NCI-H1048 (cell line): Measurements from ENCODE around the gene TRPC4AP.
"Not testable (repeated sequence)": the region's sequence is repeated elsewhere in the genome, so short reads cannot be mapped to it uniquely, and the experiment has no call there.

Experiments
- DNase-seq: peaks from one replicate; lab custom pipeline; 2025; lab: John Stamatoyannopoulos, UW

Gene TRPC4AP, protein sequence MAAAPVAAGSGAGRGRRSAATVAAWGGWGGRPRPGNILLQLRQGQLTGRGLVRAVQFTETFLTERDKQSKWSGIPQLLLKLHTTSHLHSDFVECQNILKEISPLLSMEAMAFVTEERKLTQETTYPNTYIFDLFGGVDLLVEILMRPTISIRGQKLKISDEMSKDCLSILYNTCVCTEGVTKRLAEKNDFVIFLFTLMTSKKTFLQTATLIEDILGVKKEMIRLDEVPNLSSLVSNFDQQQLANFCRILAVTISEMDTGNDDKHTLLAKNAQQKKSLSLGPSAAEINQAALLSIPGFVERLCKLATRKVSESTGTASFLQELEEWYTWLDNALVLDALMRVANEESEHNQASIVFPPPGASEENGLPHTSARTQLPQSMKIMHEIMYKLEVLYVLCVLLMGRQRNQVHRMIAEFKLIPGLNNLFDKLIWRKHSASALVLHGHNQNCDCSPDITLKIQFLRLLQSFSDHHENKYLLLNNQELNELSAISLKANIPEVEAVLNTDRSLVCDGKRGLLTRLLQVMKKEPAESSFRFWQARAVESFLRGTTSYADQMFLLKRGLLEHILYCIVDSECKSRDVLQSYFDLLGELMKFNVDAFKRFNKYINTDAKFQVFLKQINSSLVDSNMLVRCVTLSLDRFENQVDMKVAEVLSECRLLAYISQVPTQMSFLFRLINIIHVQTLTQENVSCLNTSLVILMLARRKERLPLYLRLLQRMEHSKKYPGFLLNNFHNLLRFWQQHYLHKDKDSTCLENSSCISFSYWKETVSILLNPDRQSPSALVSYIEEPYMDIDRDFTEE

DNA sequence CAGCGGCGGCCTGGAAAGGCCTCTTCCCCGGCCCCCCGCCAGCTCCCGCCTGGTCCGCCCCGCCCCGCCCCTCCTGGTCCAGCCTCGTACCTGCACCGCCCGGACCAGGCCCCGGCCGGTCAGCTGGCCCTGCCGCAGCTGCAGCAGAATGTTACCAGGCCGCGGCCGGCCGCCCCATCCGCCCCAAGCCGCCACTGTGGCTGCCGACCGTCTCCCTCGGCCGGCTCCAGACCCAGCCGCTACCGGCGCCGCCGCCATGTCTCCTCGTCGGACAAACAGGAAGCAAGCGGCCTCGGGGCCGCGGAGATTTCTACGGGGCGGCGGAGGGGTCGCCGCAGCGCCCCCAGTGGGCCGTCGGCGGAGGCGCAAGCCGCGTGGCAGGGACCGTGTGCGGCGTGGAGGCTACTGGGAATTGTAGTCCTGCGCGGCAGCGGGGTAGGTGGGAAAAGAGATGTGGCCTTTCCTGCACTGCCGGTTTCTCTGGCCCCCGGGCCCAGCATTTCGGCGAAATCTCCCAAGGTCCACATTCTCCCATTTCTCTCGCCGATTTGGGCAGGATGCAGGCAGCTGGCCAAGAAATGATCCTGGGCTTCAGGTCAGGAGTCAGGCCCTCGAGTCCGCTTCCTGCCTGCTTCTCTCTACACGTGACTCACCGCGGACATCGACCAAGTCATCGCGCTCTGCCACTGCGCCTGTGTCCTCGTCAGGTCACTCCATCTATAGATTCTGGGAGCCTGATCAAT lies at the start of gene TRPC4AP:
TRPC4AP (minus strand) TSS at position 284 of the 743 bp plus-strand sequence; CDS start at position 258, 26 bp downstream.
- DNase-seq: peak; percentile 76

DNA sequence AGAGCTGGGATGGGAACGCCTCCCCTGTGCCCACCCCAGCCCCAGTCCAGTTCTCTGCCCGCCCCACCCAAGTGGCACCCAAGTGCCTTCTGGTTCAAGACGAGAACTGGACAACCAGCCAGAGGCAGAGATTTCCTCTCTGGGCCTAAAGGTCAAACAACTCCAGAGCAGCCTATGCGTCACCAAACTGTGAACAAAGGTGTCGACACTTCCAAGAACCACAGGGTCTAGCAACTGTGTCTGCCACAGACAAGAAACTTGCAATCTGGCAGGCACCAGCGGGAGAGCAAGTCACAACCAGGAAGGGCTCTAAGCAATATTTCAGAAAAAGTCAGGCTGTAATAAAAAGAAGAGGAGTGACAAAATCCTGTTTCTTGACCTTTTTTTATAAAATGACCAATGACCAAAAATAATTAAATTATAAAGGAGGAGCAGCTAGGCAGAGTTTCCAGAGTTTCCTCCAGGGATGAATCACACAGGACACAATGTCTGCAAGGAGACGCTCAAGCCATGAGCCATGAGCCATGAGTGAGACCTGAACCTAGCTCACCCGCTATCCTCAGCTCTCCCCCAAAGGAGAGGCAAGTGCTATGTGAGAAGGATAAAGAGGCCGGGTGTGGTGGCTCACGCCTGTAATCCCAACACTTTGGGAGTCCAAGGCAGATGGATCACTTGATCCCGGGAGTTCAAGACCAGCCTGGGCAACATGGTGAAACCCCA lies 43.4 kb upstream of the TRPC4AP start:
- DNase-seq: no peak

DNA sequence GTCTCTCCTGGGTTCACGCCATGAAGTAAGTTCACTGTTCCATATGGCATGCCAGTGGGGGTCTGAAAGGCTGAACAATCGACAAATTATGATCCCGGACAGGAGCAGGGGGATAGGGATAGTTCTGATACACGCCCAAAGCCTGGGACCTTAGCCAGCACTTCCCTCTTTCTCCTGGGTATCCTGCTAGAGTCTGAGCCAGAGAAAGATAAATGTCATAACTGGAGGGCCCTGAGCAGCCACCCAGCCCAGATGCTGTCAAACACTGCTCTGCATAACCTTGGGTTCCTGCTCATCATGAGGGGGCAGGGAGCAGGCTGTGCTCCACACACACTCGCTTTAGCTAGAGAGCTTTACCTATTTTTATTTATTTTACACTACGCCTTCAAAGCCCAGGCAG lies 42.3 kb upstream of the TRPC4AP start:
- no peak for DNase-seq

DNA sequence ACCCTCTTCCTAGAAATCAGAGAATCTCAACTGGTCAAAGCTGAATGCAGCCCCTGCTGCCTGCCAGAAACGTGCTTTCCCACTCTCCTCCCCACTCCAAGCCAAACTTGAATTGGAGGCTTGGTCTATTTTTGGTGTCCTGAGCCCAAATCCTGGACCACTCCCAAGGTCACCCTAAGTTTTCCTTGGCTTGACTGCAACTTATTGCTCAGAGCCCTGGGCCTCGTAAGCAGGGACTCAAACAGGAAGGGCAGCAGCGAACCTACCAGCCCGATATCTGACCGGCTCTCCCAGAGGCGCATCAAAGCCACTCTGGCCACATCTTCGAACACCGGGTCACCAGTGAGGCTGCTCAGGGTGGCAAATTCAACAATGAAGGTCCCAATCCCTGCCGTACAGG lies 41.9 kb upstream of the TRPC4AP start:
- no peak for DNase-seq

DNA sequence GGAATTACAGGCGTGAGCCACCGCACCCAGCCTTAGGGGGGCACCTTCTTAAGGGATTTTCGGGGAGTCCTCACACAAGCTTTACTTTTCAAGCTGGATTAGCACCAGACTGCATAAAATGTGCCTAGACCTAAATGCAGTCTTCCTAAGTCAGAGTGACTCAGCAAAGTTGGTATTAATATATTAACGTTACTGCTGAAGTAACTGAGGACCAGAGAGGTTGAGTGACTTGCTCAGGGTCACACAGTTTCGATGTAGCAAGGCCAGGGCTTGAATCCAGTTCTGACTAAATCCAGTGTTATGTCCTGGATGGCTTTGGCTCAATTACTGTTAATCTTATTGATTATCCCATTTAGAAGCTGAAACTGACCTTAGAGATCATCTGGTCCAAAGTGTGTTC lies 41.1 kb upstream of the TRPC4AP start:
- DNase-seq: no peak

DNA sequence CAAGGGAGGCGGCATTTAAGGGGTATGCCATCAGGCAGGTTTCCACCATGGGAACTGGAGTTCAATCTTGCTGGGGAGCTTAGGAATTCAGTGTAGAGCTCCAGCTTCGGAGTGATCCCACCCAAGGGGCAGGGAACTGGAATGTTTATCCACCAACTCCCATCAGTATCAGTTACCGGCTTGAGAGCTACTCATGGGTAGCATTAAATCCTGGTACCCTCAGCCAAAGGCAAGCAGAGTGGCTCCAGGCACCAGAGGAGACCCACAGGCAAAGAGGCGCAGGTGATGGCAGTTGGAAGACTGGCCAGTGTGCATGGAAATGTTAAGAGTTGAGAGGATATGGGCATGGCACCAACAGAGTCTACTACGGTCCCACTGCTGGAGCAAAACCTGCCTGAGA lies 40.4 kb upstream of the TRPC4AP start:
- DNase-seq: no peak

DNA sequence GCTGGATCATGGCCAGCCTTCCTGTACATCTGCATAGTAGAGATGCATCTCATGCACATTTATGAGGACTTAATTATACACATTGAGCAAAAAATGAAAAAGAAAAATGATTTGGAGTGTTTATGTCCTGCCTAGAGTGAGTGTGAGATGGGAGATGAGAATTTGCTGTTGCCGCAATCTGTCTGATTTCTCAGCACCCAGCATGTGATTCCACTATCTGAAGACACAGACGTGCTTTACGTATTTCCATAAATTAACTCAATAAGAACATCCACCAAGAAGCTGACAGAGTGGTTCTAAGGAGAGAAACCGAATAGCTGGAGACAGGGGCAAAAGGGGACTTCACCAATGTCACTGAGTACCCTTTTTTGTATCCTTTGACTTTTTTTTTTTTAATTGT lies 39.3 kb upstream of the TRPC4AP start:
- DNase-seq: no peak

DNA sequence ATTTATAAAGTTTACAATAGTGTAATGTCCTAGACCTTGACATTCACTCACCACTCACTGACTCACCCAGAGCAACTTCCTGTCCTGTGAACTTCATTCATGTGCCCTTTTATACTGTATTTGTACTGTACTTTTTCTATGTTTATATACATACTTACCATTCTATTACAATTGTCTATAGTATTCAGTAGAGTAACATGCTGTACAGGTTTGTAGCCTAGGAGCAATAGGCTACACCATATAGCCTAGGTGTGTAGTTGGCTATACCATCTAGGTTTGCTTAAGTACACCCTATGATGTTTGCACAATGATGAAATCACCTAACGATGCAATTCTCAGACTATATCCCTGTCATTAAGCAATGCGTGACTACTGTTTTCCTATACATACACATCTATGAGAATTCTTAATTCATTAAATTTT lies 37.1 kb upstream of the TRPC4AP start:
- no peak for DNase-seq

DNA sequence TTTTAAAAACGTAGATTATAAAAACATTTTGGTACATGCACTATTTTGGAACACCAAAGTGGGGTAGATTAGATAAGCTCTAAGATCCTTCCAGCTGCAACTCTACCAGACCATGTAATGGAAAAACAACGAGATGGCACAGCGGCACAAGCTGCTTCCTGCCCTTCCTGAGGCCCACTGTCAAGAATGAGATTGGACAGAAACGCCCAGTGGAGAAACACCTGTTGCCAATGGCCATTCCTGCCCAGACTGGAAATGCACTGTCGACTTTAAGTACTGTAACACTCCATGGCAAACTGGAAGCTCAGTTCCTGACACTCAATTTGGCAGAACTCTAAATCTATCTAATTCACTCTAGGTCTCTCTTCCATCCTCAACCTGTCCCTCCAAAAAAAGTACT lies 33.1 kb upstream of the TRPC4AP start:
- DNase-seq: no peak

DNA sequence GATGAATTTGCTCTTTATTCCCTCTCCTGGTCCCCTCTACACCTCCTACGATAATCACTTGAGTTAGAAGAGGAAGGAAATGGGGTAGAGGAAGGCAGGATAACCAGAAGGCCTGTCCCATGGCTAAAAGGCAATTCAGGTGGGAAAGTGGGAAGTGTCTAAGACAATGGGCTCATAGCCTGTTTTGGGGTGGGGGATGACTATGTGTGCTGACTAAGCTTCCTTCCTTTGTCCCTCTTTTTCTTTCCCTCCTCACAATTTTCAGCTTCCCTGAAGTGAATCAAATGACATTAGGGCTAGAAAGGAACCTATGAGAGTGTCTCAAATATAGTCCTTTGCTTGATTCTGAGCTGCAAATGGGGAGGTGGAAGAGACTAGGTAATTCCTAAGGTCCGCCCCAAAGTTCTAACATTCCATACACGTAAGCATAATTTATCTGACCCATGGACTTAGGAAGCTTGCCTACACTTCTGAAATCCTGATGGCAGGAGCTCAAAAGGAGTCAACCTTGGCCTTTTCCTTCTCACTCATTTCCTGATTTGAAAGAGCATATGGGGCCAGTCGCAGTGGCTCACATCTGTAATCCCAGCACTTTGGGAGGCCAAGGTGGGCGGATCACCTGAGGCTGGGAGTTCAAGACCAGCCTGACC lies 30.3 kb upstream of the TRPC4AP start:
- DNase-seq: no peak

DNA sequence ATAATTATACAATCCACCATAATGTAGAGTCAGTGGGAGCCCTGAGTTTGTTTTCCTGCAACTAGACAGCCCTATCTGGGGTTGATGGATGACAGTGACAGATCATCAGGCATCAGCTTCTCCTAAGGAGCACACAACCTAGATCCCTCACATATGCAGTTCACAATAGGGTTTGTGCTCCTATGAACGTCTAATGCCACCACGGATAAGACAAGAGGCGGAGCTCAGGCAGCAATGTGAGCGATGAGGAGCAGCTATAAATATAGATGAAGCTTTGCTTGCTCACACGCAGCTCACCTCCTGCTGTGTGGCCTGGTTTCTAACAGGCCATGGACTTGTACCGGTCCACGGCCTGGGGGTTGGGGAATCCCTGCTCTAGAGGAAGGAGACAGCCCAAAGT lies 28.6 kb upstream of the TRPC4AP start:
- no peak for DNase-seq

DNA sequence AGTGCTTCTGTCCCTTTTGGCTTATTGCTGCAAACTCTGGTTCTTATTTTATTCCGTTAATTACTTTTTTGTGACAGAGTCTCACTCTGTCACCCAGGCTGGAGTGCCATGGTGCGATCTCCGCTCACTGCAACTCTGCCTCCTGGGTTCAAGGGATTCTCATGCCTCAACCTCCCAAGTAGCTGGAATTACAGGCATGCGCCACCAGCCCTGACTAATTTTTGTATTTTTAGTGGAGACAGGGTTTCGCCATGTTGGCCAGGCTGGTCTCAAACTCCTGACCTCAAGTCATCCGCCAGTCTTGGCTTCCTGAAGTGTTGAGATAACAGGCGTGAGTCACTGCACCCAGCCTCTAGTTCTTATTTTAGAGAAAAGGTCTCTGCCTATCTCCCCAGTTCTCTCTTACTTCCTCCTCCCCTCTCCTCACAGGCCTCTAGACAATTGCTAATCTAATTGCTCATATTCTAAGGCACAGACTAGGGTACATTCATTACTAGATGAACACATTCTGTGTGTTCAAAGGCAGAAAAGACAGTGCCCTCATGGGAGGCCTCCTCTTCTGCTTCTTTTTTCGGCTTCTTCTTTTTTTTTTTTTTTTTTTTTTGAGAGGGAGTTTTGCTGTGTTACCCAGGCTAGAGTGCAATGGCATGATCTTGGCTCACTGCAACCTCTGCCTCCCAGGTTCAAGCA lies 27.6 kb upstream of the TRPC4AP start:
- no peak for DNase-seq

DNA sequence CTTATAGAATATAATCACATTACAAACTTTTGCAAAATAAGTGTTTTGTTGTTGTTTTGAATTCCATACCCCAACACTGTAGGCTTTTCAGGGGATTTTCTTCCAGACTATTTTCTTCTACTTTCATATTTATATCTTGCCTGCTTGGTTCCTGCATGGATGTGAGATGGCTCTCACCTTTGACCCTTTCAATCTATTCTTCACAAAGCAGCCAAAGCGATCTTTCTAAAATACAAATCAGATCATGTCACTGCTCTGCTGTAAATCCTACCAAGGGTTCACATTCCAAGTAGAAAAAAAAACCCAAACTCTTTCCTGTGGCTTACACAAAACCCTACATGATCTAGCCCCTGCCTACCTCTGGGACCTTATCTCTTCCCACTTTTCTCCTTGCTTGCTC lies 25.0 kb upstream of the TRPC4AP start:
- DNase-seq: no peak

DNA sequence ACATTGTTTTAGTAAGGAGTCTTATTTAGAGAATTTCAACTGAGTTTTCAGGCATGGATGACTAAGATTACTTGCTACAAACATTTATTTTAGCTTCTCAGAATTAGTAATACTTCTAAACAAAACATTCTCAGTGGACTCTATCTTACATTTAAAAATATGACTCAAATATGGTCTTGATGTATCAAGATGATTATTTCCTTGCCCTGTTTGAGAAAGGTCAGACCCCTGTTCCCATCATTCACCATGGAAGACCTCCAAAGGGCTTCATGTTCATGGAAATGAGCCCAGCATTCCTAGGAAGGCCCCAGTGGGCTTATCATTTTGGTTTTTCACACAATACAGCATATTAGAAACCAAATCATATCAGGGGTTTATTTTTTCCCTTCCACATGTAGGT lies 24.6 kb upstream of the TRPC4AP start:
- no peak for DNase-seq

DNA sequence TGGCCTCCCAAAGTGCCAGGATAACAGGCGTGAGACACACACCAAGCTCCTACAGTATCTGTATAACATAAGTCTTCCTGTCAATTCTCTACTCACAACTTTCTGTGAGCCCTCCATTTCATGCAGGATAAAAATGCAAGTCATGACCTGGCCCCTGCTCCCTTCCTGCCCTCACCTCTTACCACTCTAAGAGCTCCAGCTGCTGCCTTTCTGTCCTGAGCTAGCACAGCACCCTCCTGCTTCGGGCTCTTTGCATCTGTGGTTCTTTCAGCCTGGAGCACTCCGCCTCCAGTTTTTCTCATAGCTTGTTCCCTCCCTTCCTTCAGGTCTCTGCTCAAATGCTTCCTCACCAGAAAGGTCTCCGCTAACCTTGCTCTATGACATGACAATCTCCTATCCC lies 23.7 kb upstream of the TRPC4AP start:
- DNase-seq: no peak

DNA sequence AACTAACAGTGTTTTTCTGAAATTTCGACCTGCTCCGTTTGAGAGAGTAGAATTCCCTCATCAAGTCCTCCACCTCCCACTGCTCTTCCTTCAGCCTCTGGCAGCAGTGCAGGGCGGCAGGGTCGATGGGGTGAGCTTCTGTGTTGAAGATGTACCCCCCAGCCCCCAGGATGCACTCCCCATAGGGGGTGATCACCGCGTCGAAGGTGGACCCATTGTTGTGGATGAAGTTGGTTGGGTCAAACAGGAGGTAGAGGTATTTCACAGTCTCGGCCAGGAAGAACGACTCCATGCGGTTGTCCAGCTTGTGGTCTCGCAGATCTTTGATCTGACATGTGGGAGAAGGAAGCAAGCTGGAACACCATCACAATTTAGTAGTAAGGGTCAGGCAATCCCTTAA lies 23.0 kb upstream of the TRPC4AP start:
- no peak for DNase-seq

DNA sequence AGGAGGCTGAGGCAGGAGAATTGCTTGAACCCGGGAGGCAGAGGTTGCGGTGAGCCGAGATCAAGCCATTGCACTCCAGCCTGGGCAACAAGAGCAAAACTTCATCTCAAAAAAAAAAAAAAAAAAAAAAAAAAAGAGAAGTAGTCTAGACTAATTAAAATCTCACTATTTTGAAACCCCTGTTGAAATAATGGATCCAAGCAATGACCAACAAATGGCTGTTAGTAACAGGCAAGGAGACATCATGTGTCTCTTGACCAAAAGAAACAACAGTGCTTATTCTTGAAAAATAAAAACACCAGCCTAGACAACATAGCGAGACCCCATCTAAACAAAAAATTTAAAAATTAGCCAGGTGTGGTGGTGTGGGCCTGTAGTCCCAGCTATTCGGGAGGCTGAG lies 19.7 kb upstream of the TRPC4AP start:
- DNase-seq: not testable (repeated sequence)

DNA sequence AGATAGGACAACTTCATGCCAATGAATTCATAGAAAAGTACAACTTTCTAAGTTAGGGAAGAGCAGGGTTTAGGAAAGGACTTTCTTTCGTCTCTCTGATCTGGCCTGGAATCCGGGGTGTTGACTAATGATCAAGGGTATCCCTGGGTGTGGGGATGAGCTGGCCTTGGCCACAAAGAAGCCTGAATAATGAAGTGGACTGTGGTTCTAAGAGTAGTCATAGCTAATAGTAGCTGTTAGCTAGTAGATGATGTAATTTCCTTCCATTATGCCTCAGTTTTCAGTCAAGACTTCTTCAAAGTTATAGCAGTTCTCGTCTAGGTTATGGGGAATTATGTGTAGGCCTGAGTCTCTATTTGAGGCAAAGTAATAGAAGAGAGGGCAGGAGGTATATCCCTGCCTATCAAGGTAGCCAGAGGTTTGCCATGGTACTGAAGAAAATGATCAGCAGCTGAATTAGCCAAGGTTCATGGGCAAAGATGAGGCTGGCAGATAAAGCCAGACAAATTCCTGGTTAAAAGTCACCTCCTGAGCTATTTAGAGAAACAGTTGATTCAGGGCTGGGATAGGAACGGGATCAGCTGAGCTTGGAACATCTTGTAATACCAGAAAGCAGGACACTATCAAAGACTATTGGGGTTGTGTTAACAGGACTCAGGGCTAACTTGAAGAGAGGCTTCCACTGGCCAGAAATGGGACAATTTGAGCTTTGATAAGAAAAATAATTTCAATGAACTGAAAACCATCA lies 18.7 kb upstream of the TRPC4AP start:
- no peak for DNase-seq

DNA sequence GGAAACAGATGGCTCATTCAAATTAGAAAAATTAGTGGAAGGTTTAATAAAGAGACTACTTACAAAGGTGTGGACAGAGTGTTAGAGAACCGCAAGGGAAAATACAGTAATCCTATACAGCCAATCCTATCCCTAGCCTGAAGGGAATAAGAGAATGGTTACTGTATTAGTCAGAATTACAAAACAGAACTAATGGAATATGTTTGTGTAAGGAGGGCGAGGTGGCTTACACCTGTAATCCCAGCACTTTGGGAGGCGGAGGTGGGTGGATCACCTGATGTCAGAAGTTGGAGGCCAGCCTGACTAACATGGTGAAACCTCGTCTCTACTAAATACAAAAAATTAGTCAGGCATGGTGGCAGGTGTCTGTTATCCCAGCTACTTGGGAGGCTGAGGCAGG lies 16.3 kb upstream of the TRPC4AP start:
- no peak for DNase-seq

DNA sequence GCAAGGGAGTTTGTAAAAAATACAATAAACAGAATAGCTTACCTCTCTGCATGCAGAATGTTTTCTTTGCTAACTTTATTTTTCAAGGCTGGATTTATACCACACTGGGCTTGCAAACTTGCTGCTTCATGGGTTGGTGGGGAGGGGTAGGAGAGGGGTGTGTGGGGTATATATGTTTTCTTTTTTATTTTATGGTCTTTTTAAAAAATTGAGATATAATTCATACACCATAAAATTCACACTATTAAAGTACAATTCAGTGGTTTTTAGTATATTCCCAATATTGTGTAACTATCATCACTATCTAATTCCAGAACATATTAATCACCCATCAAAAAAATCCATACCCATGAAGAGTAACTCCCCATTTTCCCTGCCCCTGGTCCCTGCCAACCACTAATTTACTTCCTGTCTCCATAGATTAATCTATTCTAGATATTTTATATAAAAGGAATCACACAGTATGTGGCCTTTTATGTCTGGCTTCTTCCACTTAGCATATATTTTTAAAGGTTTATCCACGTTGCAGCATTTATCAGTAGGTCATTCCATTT lies 14.3 kb upstream of the TRPC4AP start:
- no peak for DNase-seq
